HL-60/S4 treated with retinoic acid at 250 ng/mL for 4 days and 3 days (cell line): ENCODE measurements around the gene RNF166.

Experiments
- in situ Hi-C: fragments of 300-500 bp; cut with MboI; formaldehyde crosslinking; loops from 2 replicates; pipeline ENCODE4 v1.7.0; 2022; ENCODE audit warnings: low sequenced_read_pairs

The RNF166 gene

DNA sequence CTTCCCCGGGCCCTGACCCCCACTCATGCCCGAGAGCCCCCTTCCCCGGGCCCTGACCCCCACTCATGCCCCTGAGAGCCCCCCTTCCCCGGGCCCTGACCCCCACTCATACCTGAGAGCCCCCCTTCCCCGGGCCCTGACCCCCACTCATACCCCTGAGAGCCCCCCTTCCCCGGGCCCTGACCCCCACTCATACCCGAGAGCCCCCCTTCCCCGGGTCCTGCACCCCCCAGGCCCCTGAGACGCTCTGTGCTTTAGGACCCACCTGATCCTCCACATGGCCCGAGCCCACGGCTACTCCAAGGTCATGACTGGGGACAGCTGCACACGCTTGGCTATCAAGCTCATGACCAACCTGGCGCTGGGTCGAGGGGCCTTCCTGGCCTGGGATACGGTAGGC is 6.8 kb upstream of the RNF166 start:
- in situ Hi-C loops: no loop called here

DNA sequence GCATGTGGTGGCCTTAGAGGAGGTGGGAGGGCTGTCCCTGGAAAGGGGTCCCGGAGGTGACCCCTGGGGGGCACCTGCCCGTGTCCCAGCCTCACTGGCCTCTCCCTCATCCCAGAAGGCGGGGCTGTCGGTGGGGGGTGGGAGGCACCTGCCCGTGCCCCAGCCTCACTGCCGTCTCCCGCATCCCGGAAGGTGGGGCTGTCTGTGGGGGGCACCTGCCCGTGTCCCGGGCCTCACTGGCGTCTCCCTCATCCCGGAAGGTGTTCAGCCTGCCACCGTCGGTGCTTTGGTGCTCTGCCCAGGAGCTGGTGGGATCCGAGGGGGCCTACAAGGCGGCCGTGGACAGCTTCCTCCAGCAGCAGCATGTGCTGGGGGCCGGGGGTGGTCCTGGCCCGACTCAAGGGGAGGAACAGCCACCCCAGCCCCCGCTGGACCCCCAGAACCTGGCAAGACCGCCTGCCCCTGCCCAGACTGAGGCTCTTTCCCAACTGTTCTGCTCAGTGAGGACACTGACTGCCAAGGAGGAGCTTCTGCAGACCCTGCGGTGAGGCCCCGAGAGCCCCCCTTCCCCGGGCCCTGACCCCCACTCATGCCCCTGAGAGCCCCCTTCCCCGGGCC is 6.3 kb upstream of the RNF166 start:
- in situ Hi-C loops: no loop called here

DNA sequence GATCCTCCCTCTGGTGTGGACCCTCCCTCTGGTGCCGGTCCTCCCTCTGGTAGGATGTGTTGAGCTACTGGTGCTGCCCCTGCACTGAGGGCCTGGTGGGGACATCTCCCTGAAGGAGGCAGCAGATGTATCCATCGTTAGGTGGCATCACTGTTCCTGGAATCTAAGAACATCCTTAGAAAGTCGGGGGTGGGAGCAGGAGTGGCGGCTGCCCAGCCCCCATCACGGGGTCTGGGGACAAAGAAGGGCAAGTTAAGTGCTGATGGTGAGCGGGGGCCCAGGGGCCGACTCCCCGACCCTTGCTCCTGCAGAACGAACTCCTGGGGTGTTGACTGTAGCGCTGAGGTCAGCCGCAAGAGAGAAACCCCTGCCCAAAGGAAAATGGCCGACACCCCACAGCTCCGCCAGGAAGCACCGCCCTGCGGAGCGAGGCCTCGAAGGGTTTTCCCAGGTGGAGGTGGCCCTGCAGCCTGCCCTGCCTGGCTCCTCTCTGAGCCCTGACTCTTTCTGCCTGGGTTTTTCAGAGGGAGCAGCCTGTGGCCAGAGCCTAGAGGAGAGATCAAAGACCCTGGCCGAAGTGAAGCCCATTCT is 5.6 kb upstream of the RNF166 start:
- in situ Hi-C loops: no loop called here

DNA sequence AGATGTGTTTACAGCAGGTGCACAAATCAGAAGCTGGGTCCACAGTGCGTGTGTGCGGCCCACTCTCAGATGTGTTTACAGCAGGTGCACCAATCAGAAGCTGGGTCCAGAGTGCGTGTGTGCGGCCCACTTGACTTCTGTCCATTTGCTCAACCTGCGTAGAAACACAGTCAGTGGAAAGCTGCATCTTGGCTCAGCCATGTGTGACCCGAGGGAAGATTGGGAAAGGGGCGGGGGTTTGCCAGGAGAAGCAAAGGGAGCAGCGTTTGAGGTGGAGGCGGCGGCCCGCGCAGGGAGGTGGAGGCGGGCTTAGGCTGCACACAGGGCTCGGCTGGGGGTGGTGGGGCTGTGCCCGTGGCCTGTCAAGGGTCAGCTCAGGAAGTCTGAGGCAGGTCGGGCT is 4.3 kb upstream of the RNF166 start:
- in situ Hi-C loops: no loop called here

DNA sequence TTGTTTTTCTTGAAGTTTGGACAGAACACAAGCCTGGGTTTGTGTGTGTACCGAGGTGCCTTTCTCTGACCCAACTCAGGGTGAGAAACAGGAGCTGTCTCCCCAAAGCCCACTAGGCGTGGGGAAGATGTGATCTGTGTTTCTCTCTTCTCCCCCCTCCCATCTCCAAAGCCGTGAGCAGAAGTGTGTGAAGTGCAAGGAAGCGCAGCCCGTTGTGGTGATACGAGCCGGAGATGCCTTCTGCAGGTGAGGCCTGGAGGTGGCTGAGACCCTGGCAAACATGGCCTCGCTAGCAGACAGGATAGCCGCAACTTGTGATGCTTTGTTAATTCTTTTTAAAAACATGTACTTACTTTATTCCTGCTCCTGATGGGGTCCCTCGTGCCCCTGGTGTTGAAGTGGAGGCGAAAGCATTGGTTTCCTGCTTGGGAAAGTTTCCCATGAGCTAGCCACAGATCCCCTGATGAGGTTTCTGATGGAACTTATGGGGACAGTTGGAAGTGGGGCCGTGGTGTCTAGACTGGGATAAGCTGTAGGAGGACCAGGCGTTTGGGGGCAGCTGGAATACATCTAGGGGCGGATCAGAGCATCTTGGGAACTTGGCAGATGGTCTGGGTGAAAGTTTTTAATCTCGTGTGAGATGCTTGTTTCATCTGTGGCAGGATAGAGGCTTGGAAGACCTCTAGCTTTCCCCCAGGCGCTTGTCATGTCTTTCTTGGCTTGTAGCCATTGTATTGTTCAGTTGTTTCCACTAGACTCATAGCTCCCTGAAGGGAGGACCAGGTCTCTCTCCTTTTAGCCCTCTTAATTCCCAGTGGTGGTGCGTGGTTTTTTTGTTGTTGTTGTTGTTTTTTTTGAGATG is 988 bp upstream of the RNF166 start:
- in situ Hi-C loops: no loop called here

DNA sequence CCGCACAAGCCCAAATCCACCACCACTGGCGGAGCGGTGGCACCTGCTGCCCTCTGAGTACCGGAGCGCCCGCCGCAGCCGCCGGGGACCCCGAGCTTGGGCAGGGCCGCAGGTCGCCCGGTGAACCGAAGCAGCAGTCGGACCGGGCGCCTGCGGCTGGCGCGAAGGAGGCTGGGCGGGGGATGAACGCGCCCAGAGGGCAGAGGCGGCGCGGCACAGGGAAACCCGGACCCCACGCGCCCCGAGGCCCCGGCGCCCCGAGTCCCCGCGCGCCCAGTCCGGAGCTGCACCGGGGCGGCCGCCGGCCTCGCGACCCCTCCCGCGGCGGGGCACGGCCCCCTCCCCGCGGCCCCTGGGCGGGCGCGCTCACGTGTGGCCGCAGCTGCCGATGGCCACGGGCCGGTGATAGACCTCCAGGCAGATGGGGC is 393 bp downstream of the RNF166 start:
- in situ Hi-C loops: no loop called here

DNA sequence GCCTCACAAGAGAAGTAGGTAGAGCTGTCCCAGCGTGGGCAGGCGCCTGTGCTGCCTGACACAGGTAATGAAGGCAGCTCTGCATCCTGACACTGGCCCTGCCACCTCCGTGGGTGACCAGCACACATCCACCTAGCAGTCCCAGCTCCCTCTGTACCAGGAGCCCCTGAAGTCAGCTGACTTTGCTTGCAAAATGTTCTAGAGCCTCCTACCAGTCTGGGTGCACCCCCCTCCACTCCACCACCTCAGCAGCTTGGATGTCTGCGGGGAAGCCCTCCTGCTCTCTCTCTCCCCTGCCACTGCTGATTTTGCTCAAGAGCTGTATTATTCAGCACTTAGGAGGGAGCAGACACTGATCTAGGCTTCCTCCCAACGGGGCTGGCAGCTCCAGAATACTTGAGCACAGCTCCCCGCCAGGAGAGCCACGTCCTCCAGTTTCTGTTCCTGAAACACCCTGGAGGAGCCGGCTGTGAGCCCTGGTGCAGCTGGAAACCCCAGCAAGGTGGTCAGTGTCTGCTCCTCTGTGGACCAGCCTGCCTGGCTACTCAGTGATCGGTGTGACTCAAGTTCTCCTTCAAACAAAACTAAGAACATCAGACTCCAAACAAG is 1.0 kb downstream of the RNF166 start:
- in situ Hi-C loops: no loop called here

DNA sequence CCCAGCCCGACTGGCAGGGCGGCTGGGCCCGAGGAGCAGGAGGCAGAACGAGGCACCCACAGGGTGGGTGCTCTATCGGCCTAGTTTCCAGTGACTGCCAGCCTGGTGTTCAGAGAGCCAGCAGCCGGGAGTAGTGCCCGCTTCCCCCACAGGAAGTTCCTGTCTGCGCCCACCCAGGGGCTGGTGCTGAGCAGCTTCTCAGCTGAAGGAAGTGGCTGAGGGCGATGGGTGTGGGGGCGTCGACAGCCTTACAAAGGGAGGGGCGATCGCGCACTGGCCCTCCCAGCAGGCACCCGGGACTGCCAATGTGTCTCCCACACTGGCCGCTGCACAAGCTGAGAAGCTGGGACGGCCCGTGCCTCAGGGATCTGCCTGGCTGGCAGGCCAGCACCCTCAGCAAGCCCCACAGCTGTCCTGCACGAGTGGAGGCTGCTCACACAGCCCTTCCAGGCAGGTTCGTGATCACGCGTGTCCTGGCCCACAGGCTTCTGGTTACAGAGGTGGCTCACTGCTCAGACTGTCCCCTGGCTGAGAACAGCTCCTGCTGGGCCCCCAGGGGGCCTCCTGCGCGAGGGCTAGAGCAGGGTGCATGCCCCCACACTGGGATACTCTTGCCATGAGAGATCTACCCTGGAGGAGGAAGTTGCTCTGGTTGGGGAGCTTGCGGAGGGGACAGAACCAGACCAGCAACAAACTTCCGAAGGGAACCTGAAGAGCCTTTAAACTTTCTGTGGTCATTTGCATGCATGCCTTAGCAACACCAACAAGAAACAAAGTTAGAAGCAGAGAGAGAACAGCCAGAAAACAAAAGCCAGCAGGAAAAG is 2.5 kb downstream of the RNF166 start:
- in situ Hi-C loops: no loop called here

DNA sequence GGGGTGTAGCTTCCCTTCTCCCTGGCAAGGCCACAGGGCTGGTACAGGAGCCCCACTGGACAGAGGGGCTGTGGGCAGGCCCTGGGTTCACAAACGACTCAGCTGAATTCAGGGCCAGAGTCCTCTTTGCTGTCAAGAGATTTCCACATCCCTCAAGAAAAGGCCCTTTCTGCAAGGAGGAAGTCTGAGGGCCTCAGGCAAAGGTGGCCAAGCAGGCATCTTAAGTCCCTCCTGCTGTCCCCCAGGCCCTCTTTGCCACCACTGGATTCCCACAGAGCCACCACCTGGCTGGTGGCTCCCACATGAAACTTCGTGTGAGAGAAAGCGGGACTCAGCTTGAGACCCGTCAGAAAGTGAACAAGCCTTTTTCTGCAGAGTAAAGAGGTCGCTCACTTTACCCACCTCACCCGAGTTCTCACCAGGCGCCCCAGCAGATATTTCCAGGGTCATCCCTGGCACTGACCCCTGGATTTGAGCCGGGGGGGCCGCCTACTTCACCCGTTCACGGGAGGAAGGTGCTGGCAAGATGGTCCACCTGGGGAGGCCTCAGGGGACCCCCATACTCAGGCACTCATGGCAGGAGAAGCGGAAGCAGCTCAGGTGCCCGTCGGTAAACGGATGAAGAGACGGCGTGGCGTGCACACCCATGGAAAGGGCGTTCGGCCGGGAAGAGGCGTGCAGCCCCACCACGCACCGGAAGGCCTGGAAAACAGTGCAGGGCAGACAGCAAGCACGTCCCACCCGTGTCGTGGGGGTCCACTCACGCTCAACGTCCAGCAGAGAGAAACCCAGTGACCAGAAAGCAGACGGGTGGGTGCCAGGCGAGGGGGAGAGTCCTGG is 3.6 kb downstream of the RNF166 start:
- in situ Hi-C loops: no loop called here

DNA sequence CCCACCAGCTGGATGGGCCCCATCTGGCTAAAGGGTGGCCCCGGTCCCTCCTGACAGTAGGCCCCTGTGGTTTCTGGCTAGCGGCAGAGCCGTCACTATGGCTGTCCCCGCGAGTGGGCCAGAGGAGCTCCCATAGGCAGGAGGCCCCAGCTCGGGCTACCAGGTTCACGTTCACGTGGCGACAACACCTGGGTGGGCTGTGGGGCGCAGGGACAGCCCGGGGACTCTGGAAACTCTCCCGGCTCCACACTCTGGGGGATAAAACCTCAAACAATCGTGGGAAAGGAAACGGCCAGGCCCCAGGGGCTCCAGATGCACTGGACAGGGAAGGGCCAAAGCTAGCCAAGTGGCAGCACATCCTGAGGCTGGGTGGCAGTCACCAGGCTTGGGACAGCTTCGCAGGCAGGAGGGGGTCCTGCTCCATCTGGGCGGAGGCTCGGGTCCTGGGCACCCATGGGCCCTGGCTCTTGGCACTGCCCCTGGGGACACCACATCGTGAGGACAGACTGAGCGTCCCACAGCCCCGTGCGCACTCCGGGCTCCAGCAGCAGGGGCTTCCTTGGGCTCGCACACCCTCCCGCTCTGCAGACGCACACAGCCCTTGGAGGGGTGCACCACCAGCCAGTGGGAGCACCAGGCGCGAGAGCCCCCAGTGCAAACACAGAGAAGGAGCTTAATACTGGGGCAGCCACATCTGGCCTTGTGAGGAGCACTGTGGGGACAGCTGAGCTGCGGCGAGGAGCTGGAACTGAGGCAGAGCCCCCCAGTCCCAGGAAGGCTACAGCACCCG is 4.4 kb downstream of the RNF166 start:
- in situ Hi-C loops: no loop called here

DNA sequence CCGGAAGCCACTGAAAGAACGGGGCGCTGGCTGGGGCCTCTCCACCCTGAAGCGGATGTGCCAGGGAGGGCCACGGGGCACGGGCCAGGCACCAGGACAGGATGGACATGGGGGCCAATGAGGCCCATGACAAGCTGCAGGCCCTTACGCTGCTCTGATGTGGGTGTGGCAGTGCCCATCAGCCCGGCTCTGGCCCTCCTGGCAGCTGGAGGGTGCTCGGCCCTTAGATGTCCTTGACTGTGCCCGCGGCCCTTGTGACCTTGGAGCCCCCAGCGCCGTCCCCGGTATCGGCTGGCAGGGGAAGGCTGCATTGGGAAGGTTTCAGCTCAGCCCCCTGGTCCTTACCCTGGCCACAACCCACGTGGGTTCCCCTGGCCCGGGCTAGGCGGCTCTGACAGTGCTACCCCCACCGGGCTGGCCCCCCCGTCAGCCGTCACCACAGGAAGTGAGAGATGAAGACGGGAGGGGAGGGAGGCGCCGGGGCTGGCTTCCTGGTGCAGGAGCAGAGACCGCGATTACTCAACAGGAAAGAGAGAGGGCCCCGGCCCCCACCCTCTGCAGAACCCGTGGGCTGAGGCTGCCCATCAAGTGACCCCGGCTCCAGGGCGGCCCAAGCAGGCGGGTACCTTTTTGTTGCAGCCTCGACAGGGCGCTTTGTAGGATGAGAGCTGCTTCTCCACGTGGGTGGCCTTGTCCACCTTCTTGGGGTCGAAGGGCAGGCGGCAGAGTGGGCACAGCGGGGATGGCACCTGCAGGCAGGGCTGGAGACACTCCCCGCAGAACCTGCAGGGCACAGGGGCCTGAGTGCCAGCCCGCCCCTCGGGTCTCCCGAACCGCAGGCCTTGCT is 5.3 kb downstream of the RNF166 start:
- in situ Hi-C loops: no loop called here

DNA sequence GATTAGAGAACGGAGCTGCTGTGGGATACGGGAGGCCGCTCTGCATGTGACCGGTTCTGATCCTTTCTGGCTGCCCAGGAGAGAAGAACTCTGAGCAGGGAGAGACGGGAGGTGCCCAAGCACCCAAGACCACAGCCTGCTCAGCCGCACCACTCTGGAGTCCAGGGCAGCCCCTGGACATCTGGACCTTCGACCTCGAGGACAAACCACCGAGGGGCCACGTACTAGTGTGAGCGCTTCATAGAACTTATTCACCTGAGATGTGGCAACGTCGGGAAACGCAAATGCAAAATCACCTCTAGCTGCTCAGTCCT is 5.9 kb downstream of the RNF166 start:
- in situ Hi-C loops: no loop called here

DNA sequence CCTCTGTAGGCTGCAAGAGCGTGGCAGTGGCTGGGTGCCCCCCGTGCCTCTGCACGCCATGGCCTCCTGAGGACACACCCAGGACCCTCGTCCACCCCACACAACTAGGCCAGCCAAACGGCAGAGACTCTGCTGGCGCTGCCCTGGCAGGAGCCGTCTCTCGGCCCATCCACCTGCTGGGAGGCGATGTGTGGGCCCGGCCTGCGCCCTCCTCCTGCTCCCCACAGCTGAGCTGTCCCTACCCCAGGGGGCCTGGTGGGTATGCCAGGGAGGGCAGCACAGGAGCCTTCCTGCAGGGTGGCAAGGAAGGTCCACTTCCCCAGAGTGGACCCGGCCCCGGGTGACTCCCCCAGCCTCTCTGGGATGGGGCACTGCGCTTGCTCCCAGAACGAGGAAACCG is 7.0 kb downstream of the RNF166 start:
- in situ Hi-C loops: no loop called here

DNA sequence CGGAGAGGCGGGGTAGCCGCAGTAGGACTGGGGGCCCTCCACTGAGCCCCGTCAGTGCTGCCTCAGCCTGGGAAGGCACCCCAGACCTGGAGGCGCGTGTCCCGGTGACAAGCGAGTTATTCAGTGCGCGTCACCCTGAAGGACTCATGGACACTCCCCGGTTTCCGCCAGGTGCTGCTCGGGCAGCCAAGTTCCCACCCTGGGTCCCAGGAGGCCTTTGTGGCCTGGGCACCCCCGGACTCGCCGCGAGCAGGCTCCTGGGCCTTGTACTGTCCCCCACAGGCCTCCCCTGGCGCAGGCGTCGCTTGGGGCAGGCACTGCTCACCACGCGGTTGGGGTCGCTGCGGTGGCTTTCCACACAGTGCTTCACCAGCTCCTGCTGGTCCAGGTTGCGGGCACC is 7.6 kb downstream of the RNF166 start:
- in situ Hi-C loops: no loop called here

DNA sequence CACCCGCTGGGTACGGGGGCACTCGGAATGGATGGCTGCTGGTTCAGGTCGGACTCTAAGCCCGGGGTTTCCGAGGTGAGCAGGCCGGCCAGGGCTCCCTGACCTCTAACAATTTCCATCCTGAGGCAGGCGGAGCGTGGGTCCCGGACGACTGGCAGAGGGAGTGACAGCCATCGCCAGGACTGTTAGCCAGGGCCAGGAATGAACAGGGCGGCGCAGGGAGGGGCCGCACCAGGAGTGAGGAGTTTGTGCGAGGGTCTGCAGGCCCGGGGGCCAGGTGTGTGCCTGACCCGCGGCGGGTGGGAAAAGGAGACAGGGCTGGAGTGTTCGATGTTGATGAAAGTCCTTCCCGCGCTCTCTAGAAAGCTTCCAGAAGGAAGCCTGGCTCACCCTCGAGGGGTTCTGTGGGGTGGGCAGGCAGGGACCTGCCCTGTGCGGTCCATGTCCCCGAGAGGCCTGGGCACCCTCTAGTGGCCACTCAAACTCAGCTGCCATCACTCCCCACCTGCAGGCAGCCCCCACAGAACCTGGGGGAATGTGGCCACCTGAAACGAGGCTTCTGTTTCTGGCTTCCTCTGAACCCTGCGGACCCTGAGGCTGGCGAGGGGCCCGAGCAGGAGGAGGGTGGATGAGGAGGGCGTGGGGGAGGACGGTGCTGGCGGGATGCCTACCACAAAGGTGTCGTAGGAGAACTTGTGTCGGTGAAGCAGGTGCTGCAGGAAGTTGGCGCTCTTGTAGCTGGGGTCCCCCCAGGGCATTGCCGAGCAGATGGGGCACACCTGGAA is 8.2 kb downstream of the RNF166 start:
- in situ Hi-C loops: no loop called here

DNA sequence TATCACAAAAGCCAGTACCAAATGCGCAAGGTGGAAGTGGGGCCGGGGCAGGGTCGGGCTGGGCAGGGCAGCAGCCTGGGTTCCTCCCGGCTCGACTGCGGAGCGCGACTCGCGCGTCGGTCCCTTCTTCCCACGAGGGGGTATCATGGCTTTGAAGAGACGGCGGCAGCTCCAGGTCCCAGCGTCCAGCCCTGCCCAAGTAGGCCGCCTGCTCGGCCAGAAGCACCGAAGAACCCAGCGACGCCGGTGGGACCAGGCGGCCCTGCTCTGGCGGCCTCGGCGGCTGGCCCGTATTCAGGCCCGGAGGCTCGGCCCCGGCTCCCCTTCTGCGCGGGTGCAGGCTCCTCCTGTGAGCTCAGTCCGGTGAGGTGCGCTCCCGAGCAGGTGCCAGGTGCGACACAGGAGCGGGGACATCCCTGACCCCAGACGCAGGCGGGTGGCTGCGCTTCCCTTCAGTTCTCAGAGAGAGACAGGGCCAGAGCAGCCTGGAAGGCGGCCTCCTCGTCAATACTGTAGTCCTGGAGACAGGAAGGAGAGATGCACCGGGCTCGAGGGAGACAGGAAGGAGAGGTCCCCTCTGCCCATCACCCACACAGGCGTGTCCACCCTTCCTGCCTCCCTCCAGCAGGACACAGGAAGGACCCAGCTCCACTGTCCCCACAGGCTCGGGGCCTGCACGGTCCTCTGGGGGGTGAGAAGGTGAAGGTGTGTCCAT is 8.9 kb downstream of the RNF166 start:
- in situ Hi-C loops: no loop called here

DNA sequence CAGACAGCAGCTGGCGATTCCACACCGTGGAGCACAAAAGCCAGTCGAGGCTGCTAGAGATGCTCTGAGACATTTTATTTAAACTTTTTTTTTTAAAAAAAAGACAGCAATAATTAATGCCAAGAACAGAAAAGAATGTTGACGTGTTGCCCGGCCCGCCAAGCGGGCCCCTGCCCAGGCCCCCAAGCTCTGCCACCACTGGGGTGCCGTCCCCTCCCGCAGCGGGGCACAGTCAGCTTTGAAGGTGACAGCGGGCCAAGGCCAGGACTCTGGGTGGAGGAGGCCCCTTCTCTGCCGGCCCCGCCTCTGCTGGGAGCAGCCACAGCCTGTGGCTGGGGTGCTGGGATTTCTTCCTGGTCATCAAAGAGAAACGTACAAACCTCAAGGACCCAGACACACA is 9.8 kb downstream of the RNF166 start:
- in situ Hi-C loops: no loop called here
